Astrocyte of the hippocampus (primary cell): ENCODE results near the gene RALGPS1.

Source experiments
- DNase-seq: peaks from one replicate; pipeline ENCODE4 v3.0.0; 2011; ENCODE audit warnings: low read depth, low spot score

Gene RALGPS1

GRCh38 chr9:127252410-127253318, 338.1 kb downstream of the RALGPS1 start:
- DNase-seq = no peak

- no peak for DNase-seq
Measured at GRCh38 chr9:127253446-127253845, 338.9 kb downstream of the RALGPS1 start.

- DNase-seq = no peak
Measured at GRCh38 chr9:127255692-127256091, 341.1 kb downstream of the RALGPS1 start.

- no peak for DNase-seq
Measured at GRCh38 chr9:127256324-127256723, 341.7 kb downstream of the RALGPS1 start.

GRCh38 chr9:127258606-127259471, 344.3 kb downstream of the RALGPS1 start:
- DNase-seq = no peak

- peak; percentile 36 for DNase-seq
Measured at GRCh38 chr9:127262602-127263001, 348.0 kb downstream of the RALGPS1 start.

GRCh38 chr9:127263237-127263636, 348.7 kb downstream of the RALGPS1 start:
- no peak for DNase-seq

GRCh38 chr9:127263664-127264063, 349.1 kb downstream of the RALGPS1 start:
- DNase-seq = peak; percentile 53

GRCh38 chr9:127264462-127265219, 350.1 kb downstream of the RALGPS1 start, which contains the start of gene GARNL3:
Gene GARNL3 (plus strand): TSS chr9:127264774. CDS start chr9:127264878, 104 bp downstream.
- no peak for DNase-seq

- DNase-seq = no peak
Measured at GRCh38 chr9:127267793-127268525, 353.4 kb downstream of the RALGPS1 start.

GRCh38 chr9:127269449-127269848, 354.9 kb downstream of the RALGPS1 start:
- no peak for DNase-seq
